Keratinocyte (primary cell): ENCODE results near the gene ATXN2. TPM values are rescaled to one million over a fixed set of nuclear protein-coding genes. Genes with fewer than 3 reads are reported as not detected.

Experiments used
- DNase-seq: peaks from one replicate; pipeline ENCODE4 v3.0.0-alpha.2; 2011; ENCODE audit warnings: low read depth, missing footprints, low spot score
- FAIRE-seq: peaks from 2 replicates; lab custom pipeline; 2011; peaks lifted over from hg19 to GRCh38; lab: Jason Lieb, UNC
- H2AFZ ChIP-seq: 2 replicates; pipeline ENCODE4 v1.6.0; 2012; ENCODE audit warnings: low read length, control low read depth, inconsistent platforms; ENCODE audit not compliant: control insufficient read depth
- H3K27ac ChIP-seq: 2 replicates; pipeline ENCODE4 v1.5.1; 2011; ENCODE audit warnings: low read length; ENCODE audit not compliant: control insufficient read depth, insufficient read depth
- H3K27me3 ChIP-seq: 3 replicates; pipeline ENCODE4 v1.6.0; 2011; ENCODE audit warnings: low read length; ENCODE audit not compliant: control insufficient read depth, insufficient read depth; ENCODE audit errors: extremely low read depth
- H3K36me3 ChIP-seq, 2 experiments: 2 replicates in 1 of 2; 3 replicates in 1 of 2; pipeline ENCODE4 v1.5.1; 2011; ENCODE audit warnings: low read length in 2 of 2, mild to moderate bottlenecking in 1 of 2; ENCODE audit not compliant: control insufficient read depth in 2 of 2, insufficient read depth in 2 of 2; ENCODE audit errors: extremely low read depth in 1 of 2
- H3K4me1 ChIP-seq: 3 replicates; pipeline ENCODE4 v1.5.1; 2011; ENCODE audit warnings: low read length; ENCODE audit not compliant: control insufficient read depth, insufficient read depth; ENCODE audit errors: extremely low read depth
- H3K4me2 ChIP-seq: 3 replicates; pipeline ENCODE4 v1.6.0; 2011; ENCODE audit warnings: low read depth, low read length; ENCODE audit not compliant: control insufficient read depth, insufficient read depth; ENCODE audit errors: extremely low read depth
- H3K4me3 ChIP-seq, 3 experiments: fragments of 200-600 bp in 1 of 3; sonication (generic) in 1 of 3; 2 replicates in 2 of 3; 3 replicates in 1 of 3; pipeline ENCODE4 v1.5.1; 2011 to 2016; ENCODE audit warnings: low read length in 3 of 3, mild to moderate bottlenecking in 3 of 3, control low read depth in 2 of 3, inconsistent platforms in 1 of 3, low read depth in 1 of 3, mixed read lengths in 1 of 3, mixed run types in 1 of 3, moderate library complexity in 1 of 3; ENCODE audit not compliant: control insufficient read depth in 2 of 3, insufficient read depth in 2 of 3; ENCODE audit errors: extremely low read depth in 1 of 3
- H3K79me2 ChIP-seq: 2 replicates; pipeline ENCODE4 v1.6.0; 2012; ENCODE audit warnings: low read length; ENCODE audit not compliant: control insufficient read depth, insufficient read depth
- H3K9ac ChIP-seq: 3 replicates; pipeline ENCODE4 v1.6.0; 2011; ENCODE audit warnings: low read length; ENCODE audit not compliant: control insufficient read depth, insufficient read depth; ENCODE audit errors: extremely low read depth
- H3K9me1 ChIP-seq: 3 replicates; pipeline ENCODE4 v1.6.0; 2011; ENCODE audit warnings: low read length; ENCODE audit not compliant: control insufficient read depth, insufficient read depth; ENCODE audit errors: extremely low read depth
- H3K9me3 ChIP-seq: 2 replicates; pipeline ENCODE4 v1.5.1; 2012; ENCODE audit warnings: low read depth, low read length; ENCODE audit not compliant: control insufficient read depth
- H4K20me1 ChIP-seq: 3 replicates; pipeline ENCODE4 v1.6.0; 2011; ENCODE audit warnings: low read length; ENCODE audit not compliant: control insufficient read depth, insufficient read depth; ENCODE audit errors: extremely low read depth
- CTCF ChIP-seq, 3 experiments: IDR thresholded peaks in 1 of 3; conservative IDR thresholded peaks in 1 of 3; optimal IDR thresholded peaks in 1 of 3; 2 replicates in 2 of 3; 3 replicates in 1 of 3; pipeline versions ENCODE3 to v1.5.1; 2011; ENCODE audit warnings: low read length in 3 of 3, mild to moderate bottlenecking in 3 of 3, moderate library complexity in 2 of 3, control low read depth in 1 of 3, inconsistent platforms in 1 of 3; ENCODE audit not compliant: insufficient read depth in 2 of 3; ENCODE audit errors: extremely low read depth in 1 of 3
- EZH2 ChIP-seq: IDR thresholded peaks from one replicate; pipeline ENCODE4 v1.6.1; 2012; ENCODE audit warnings: inconsistent platforms, mild to moderate bottlenecking, low read length, moderate library complexity
- dilution Hi-C: fragments of 300-500 bp; cut with MboI; formaldehyde crosslinking; loops from one replicate; pipeline ENCODE4 v1.7.0; 2020; ENCODE audit warnings: low sequenced_read_pairs; ENCODE audit not compliant: extremely low pct_ligation_motif_present
- polyA plus RNA-seq, 5 experiments: library from polyadenylated mRNA; depleted of rRNA in 3 of 5; stranded (reverse) in 3 of 5; stranded (forward) in 1 of 5; unstranded in 1 of 5; fragments of >200 nt; gene quantifications; 1 replicate in 1 of 5; 2 replicates in 3 of 5; 3 replicates in 1 of 5; pipeline versions ENCODE4 v1.2.1 to v1.2.3, GENCODE V29; 2011 to 2012; ENCODE audit warnings: missing spikeins in 2 of 5, low read depth in 1 of 5, low replicate concordance in 1 of 5

ATXN2 gene
- polyA plus RNA-seq, 1 donor (not counting 4 experiments of a cell fraction or from before 2014, with no cell fraction given): 19.6 TPM

- TF ChIP-seq EZH2: no peak
- no peak for TF ChIP-seq CTCF (optimal IDR thresholded peaks at IDR 0.05 in 1 of 3, IDR thresholded peaks at IDR 0.05 in 1 of 3, conservative IDR thresholded peaks at IDR 0.05 in 1 of 3; ENCODE audit: extremely low read depth in 1 of 3, insufficient read depth in 2 of 3, low read length in 3 of 3)
- Histone ChIP-seq H3K27me3 (no peaks in the 10 kb centered on the region), H3K4me1 (no peaks in the 10 kb centered on the region), H3K9me1 (no peaks in the 10 kb centered on the region), H3K27ac (no peak overlapping the region), H3K4me2 (no peak overlapping the region), H3K9ac (no peak overlapping the region), H3K79me2 (no peaks in the 10 kb centered on the region), H3K9me3 (no peaks in the 10 kb centered on the region), H3K4me3 (no peak overlapping the region), H2AFZ (no peak overlapping the region), H3K36me3 (peaks cover 38 to 48% of the 10 kb centered on the region in 2 experiments), H4K20me1 (peaks cover 4% of the 10 kb centered on the region)
- DNase-seq: no peak
- dilution Hi-C loops: no loop called here
- no peak for FAIRE-seq
Observed at GRCh38 chr12:111454716-111455447, 144.2 kb downstream of the ATXN2 start.

GRCh38 chr12:111454311-111454710, 144.8 kb downstream of the ATXN2 start:
- dilution Hi-C loops: no loop called here

More at GRCh38 chr12:111454311-111454710, 144.8 kb downstream of the ATXN2 start:
- H3K9me1 ChIP-seq: no peaks in the 10 kb centered on the region
- no peak for TF ChIP-seq EZH2
- no peak for TF ChIP-seq CTCF (optimal IDR thresholded peaks at IDR 0.05 in 1 of 3, IDR thresholded peaks at IDR 0.05 in 1 of 3, conservative IDR thresholded peaks at IDR 0.05 in 1 of 3; ENCODE audit: extremely low read depth in 1 of 3, insufficient read depth in 2 of 3, low read length in 3 of 3)
- no peaks in the 10 kb centered on the region for H3K79me2 ChIP-seq
- H4K20me1 ChIP-seq: peaks cover 4% of the 10 kb centered on the region
- H3K27ac ChIP-seq: no peak overlapping the region
- H3K9me3 ChIP-seq: no peaks in the 10 kb centered on the region
- H3K4me2 ChIP-seq: no peak overlapping the region
- no peak overlapping the region for H3K4me3 ChIP-seq
- DNase-seq (no peak), FAIRE-seq (no peak)
- H3K27me3 ChIP-seq: no peaks in the 10 kb centered on the region
- H3K4me1 ChIP-seq: no peaks in the 10 kb centered on the region
- H3K36me3 ChIP-seq: peaks cover 38 to 48% of the 10 kb centered on the region in 2 experiments
- no peak overlapping the region for H3K9ac ChIP-seq
- no peak overlapping the region for H2AFZ ChIP-seq
